Nucleus accumbens (tissue), 56 donors: ENCODE measurements around the gene HSPA4L.

Experiments
- DNase-seq, 56 donors: peaks; one replicate each; lab custom pipeline; 2025; lab: John Stamatoyannopoulos, UW

HSPA4L gene

DNA sequence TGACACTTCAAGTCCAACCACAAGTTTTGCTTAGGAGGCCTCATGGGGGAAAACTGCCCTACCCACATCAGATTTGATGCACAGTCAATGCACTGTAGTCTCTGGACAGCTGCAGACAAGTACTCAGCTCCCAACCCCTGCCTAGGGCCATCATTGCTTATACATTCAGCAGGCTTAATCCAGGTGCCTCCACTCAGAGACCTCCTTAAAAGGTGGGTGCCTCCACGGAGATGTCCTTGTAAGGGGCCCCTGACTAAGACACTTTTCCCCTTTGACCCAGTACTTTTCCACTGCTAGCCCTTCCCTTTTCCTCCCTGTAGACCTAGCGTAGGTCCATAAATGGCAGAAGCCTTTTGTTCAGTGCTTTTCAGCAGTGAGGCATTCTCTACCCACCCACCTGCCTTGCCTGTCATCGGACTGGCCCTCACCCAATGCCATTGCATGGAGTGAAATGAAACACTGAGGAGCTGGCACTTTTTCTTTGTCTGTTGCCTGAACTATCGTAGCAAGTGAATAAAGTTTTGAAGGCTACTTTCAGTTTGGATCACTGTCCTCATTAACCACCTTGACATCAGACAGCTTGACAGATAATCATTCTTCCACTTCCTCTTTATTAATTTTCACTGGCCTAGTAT is 74.8 kb downstream of the HSPA4L start:
- no peak for DNase-seq

GRCh38 chr4:127857641-127858040 is 75.5 kb downstream of the HSPA4L start:
- no peak for DNase-seq

DNA sequence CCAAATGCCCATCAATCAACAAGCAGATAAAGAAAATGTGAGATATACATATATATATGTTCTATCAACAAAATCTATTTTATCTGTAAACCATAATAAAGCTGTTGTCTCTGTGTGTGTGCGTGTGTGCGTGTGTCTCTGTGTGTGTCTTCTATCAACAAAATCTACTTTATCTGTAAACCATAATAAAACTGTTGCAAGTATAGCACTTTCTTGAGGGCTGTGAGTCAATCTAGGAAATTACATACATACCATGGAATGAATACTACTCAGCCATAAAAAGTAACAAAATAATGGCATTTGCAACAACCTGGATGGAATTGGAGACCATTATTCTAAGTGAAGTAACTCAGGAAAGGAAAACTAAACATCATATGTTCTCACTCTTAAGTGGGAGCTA is 86.1 kb downstream of the HSPA4L start:
- no peak for DNase-seq

DNA sequence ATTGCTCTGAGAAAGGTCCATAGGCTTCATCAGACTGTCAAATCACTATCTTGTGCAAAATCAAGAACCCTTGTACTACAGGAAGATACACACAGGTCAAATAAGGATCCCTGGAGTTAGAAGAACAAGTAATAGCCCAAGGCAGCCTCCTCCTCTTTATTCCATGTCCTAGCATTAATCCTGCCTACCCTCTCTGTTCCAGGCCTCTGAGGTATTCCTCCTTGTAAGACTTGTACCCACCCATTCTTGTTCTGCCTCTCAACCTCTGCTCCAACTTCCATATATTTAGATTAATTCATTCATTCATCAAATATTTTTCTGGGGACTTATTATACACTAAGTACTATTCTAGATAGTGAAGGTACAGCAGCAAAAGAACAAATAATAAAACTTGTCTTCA is 88.2 kb downstream of the HSPA4L start:
- DNase-seq = no peak

DNA sequence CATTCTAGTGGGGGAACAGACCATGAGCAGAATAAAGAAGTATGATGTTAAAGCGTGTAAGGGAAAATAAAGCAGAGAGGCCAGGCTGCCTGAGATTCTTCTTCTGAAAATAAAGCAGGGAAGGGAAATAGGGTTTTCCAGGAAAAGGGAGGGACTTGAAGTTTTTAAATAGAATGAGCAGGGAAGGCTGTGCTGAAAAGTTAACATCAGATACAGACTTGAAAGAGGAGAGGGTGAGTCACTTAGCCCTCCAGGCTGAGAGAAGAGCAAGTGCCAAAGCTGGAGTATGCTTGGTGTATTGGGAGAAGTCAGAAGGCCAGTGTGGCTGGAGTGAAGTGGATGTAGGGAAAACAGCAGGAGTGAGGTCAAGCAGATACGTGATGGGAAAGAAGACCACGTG is 88.6 kb downstream of the HSPA4L start:
- DNase-seq = no peak

DNA sequence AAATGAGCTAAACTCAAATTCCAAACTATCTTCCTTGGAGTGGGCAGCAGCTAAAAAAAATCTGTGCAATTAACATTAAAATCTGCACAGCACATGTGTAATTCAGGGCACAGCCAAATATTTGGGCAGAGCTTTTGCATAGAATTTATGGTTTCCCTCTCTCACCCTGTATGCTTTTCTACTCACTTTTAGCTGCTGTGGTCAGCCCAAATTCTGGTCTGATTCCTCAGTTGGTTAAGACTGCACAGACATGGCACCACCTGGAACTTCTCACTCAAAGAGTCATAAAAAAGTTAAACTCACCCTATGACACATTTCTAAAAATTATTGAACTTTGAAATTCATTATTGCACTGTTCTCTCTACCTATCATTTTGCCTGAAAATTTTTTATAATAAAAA is 93.7 kb downstream of the HSPA4L start:
- DNase-seq = no peak

GRCh38 chr4:127880763-127881562 is 98.8 kb downstream of the HSPA4L start, which contains the start of gene PLK4:
Gene PLK4, plus strand, starts transcription at chr4:127880893. Its CDS starts 242 bp downstream, at chr4:127881135.
- peak; percentile 28 to 95 (median 86) for DNase-seq

GRCh38 chr4:127881563-127881864 is 99.4 kb downstream of the HSPA4L start:
- DNase-seq = peak in 1 of 56 donors; percentile 24

DNA sequence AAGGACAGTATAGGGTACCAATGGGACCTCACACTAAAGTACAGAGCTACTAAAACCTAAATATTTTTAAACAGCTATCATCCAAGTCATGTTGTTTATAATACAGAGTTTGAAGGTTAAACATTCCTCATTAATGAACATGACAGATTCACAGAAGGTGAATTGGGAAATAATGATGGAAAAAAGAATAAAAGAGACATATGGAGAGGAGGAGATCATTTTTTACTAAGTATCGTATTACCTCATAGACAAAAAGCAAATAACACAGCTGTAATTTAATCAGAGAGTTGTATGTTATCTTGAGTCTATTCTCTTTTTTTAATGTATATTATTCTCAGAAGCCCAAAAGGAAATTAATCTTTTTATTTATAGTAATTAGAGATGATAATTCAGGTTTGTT is 106.4 kb downstream of the HSPA4L start:
- DNase-seq = no peak

DNA sequence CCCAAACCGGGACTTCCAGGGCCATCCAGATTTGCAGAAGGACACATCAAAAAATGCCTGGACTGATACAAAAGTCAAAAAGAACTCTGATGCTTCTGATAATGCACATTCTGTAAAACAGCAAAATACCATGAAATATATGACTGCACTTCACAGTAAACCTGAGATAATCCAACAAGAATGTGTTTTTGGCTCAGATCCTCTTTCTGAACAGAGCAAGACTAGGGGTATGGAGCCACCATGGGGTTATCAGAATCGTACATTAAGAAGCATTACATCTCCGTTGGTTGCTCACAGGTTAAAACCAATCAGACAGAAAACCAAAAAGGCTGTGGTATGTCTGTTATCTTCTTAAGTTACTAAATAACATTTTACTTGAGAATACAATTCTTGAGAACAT is 107.8 kb downstream of the HSPA4L start:
- DNase-seq = no peak
